Measurements from ENCODE around the gene VSIR. TPM values are rescaled to one million over a fixed set of nuclear protein-coding genes. Genes with fewer than 3 reads are reported as not detected.
A peak's percentile ranks its signal among the peaks of the same experiment; 100 is the strongest.

Gene VSIR
- total and polyA plus RNA-seq, 10 donors = 34.5 to 512 (median 299) TPM

GRCh38 chr10:71814922-71815411 lies 41.6 kb upstream of the VSIR start:
- H3K36me3 ChIP-seq = peaks cover 2 to 94% (median 50%) of the 10 kb centered on the region in 6 donors
- DNase-seq = peak; percentile 77
- TF ChIP-seq POLR2AphosphoS5 (IDR thresholded peaks at IDR 0.05) (peak; percentile 38 to 70 (median 57)), POLR2A (IDR thresholded peaks at IDR 0.05) (no peak), CTCF (IDR thresholded peaks at IDR 0.05 in 8 of 11, conservative IDR thresholded peaks at IDR 0.05 in 3 of 11) (no peak)
- intact Hi-C loops (cut with DNase I; ENCODE audit: low total_unique reads) = loop anchor here (10.0 kb wide), 2 partner anchors 430 to 500 kb away; partner anchors contain the start of gene SLC29A3
- no peaks in the 10 kb centered on the region for H3K27me3 ChIP-seq (replicated peaks in 1 of 7)
- H3K9me3 ChIP-seq = no peaks in the 10 kb centered on the region
- H3K4me1 ChIP-seq = peaks cover 6 to 88% (median 66%) of the 10 kb centered on the region in 6 donors
- WGBS, 5 donors = 82 to 97% (median 93%) methylated on average over 2 to 26 of the region's 26 CpGs
- peak overlapping the region in 5 of 8 donors; percentile 29 to 92 (median 85) for H3K27ac ChIP-seq
- no peak overlapping the region for H3K4me3 ChIP-seq

GRCh38 chr10:71812913-71813590 lies 39.7 kb upstream of the VSIR start:
- WGBS, 5 donors = 42 to 86% (median 80%) methylated on average over 4 to 11 of the region's 11 CpGs
- no peak for DNase-seq

GRCh38 chr10:71812016-71812912 lies 38.9 kb upstream of the VSIR start:
- peak; percentile 71 to 87 (median 76) for TF ChIP-seq POLR2AphosphoS5 (IDR thresholded peaks at IDR 0.05)
- no peak for TF ChIP-seq POLR2A (IDR thresholded peaks at IDR 0.05)
- peak; percentile 93 to 98 (median 96) for TF ChIP-seq CTCF (IDR thresholded peaks at IDR 0.05 in 8 of 11, conservative IDR thresholded peaks at IDR 0.05 in 3 of 11)
- peak overlapping the region in 3 of 8 donors; percentile 7 to 92 (median 32) for H3K27ac ChIP-seq
- WGBS, 5 donors = 33 to 58% (median 50%) methylated on average over 11 to 22 of the region's 22 CpGs
- peaks cover 0 to 75% (median 24%) of the 10 kb centered on the region in 6 donors for H3K36me3 ChIP-seq
- no peaks in the 10 kb centered on the region for H3K27me3 ChIP-seq (replicated peaks in 1 of 7)
- H3K4me3 ChIP-seq = peak overlapping the region in 1 of 8 donors; percentile 4
- H3K4me1 ChIP-seq = peaks cover 2 to 61% (median 41%) of the 10 kb centered on the region in 6 donors
- peak; percentile 96 for DNase-seq
- no peaks in the 10 kb centered on the region for H3K9me3 ChIP-seq
- intact Hi-C loops (cut with DNase I; ENCODE audit: low total_unique reads) = loop anchor here (10.0 kb wide), 2 partner anchors 427 to 497 kb away; partner anchors contain the start of gene SLC29A3

More at GRCh38 chr10:71812913-71813590, 39.7 kb upstream of the VSIR start:
- intact Hi-C loops (cut with DNase I; ENCODE audit: low total_unique reads) = loop anchor here (10.0 kb wide), 2 partner anchors 428 to 498 kb away; partner anchors contain the start of gene SLC29A3
- TF ChIP-seq CTCF (IDR thresholded peaks at IDR 0.05 in 8 of 11, conservative IDR thresholded peaks at IDR 0.05 in 3 of 11) (no peak), POLR2AphosphoS5 (IDR thresholded peaks at IDR 0.05) (peak; percentile 28 to 70 (median 30))
- peaks cover 6 to 69% (median 48%) of the 10 kb centered on the region in 6 donors for H3K4me1 ChIP-seq
- peak overlapping the region in 1 of 8 donors; percentile 92 for H3K27ac ChIP-seq
- no peaks in the 10 kb centered on the region for H3K27me3 ChIP-seq (replicated peaks in 1 of 7)
- peaks cover 0 to 83% (median 32%) of the 10 kb centered on the region in 6 donors for H3K36me3 ChIP-seq
- no peaks in the 10 kb centered on the region for H3K9me3 ChIP-seq
- no peak overlapping the region for H3K4me3 ChIP-seq
